GM18505 (cell line): Measurements from ENCODE around the gene EXOC4.
"Not testable (repeated sequence)": the region's sequence is repeated elsewhere in the genome, so short reads cannot be mapped to it uniquely, and the experiment has no call there.

Experiments used
- ATAC-seq: cut with Tn5 transposase; IDR thresholded peaks from one replicate; pipeline ENCODE4 v1.9.1; 2021; ENCODE audit not compliant: unreplicated experiment
- POLR2A ChIP-seq: IDR thresholded peaks from 4 replicates; pipeline ENCODE4 v1.6.1; 2011; ENCODE audit warnings: borderline replicate concordance; ENCODE audit not compliant: insufficient read depth, insufficient read length; ENCODE audit errors: extremely low read depth

The EXOC4 gene

GRCh38 chr7:133606991-133607390, 354.1 kb downstream of the EXOC4 start:
- TF ChIP-seq POLR2A: no peak
- no peak for ATAC-seq

- no peak for ATAC-seq
- no peak for TF ChIP-seq POLR2A
Observed at GRCh38 chr7:133609806-133610205, 356.9 kb downstream of the EXOC4 start.

GRCh38 chr7:133611955-133612354, 359.1 kb downstream of the EXOC4 start:
- ATAC-seq: no peak
- no peak for TF ChIP-seq POLR2A

GRCh38 chr7:133613250-133613790, 360.4 kb downstream of the EXOC4 start:
- no peak for ATAC-seq
- TF ChIP-seq POLR2A: no peak

- ATAC-seq: no peak
- no peak for TF ChIP-seq POLR2A
Observed at GRCh38 chr7:133614251-133614650, 361.4 kb downstream of the EXOC4 start.

- ATAC-seq: no peak
- no peak for TF ChIP-seq POLR2A
Observed at GRCh38 chr7:133618970-133619369, 366.1 kb downstream of the EXOC4 start.

- no peak for ATAC-seq
- TF ChIP-seq POLR2A: no peak
Observed at GRCh38 chr7:133619491-133619890, 366.6 kb downstream of the EXOC4 start.

- ATAC-seq: no peak
- TF ChIP-seq POLR2A: no peak
Observed at GRCh38 chr7:133623721-133624120, 370.8 kb downstream of the EXOC4 start.

GRCh38 chr7:133625046-133625445, 372.2 kb downstream of the EXOC4 start:
- ATAC-seq: no peak
- TF ChIP-seq POLR2A: no peak

GRCh38 chr7:133629701-133630100, 376.8 kb downstream of the EXOC4 start:
- ATAC-seq: no peak
- no peak for TF ChIP-seq POLR2A

GRCh38 chr7:133633055-133633454, 380.2 kb downstream of the EXOC4 start:
- no peak for ATAC-seq
- no peak for TF ChIP-seq POLR2A

- TF ChIP-seq POLR2A: no peak
- ATAC-seq: no peak
Observed at GRCh38 chr7:133635541-133635940, 382.7 kb downstream of the EXOC4 start.

- ATAC-seq: no peak
- TF ChIP-seq POLR2A: no peak
Observed at GRCh38 chr7:133638857-133639256, 386.0 kb downstream of the EXOC4 start.

GRCh38 chr7:133641436-133641835, 388.6 kb downstream of the EXOC4 start:
- TF ChIP-seq POLR2A: no peak
- no peak for ATAC-seq

GRCh38 chr7:133642907-133643306, 390.0 kb downstream of the EXOC4 start:
- ATAC-seq: no peak
- TF ChIP-seq POLR2A: no peak

GRCh38 chr7:133643652-133644051, 390.8 kb downstream of the EXOC4 start:
- not testable (repeated sequence) for ATAC-seq
